ENCODE measurements around the gene CRYBG3.

CRYBG3 gene

GRCh38 chr3:97952280-97952679 lies 130.5 kb downstream of the CRYBG3 start:
- peak; percentile 33 for DNase-seq (ENCODE audit: low read depth)
- TF ChIP-seq CTCF (IDR thresholded peaks at IDR 0.05; ENCODE audit: control insufficient read depth, insufficient read depth, low read depth, low read length, missing control alignments), result no peak
- no peak overlapping the region for H3K4me3 ChIP-seq (ENCODE audit: control insufficient read depth, low read depth, low read length)

- no peak for TF ChIP-seq CTCF (IDR thresholded peaks at IDR 0.05; ENCODE audit: control insufficient read depth, insufficient read depth, low read depth, low read length, missing control alignments)
- no peak for DNase-seq (ENCODE audit: low read depth)
- no peak overlapping the region for H3K4me3 ChIP-seq (ENCODE audit: control insufficient read depth, low read depth, low read length)
These were observed 131.1 kb downstream of the CRYBG3 start for GRCh38 chr3:97952872-97953271.

- TF ChIP-seq CTCF (IDR thresholded peaks at IDR 0.05; ENCODE audit: control insufficient read depth, insufficient read depth, low read depth, low read length, missing control alignments), result no peak
- no peak for DNase-seq (ENCODE audit: low read depth)
- H3K4me3 ChIP-seq (ENCODE audit: control insufficient read depth, low read depth, low read length), result no peak overlapping the region
These were observed 132.5 kb downstream of the CRYBG3 start for GRCh38 chr3:97954228-97954827.

GRCh38 chr3:97956051-97956450 lies 134.2 kb downstream of the CRYBG3 start:
- no peak for DNase-seq (ENCODE audit: low read depth)
- no peak overlapping the region for H3K4me3 ChIP-seq (ENCODE audit: control insufficient read depth, low read depth, low read length)
- no peak for TF ChIP-seq CTCF (IDR thresholded peaks at IDR 0.05; ENCODE audit: control insufficient read depth, insufficient read depth, low read depth, low read length, missing control alignments)

- H3K4me3 ChIP-seq (ENCODE audit: control insufficient read depth, low read depth, low read length), result no peak overlapping the region
- no peak for DNase-seq (ENCODE audit: low read depth)
- no peak for TF ChIP-seq CTCF (IDR thresholded peaks at IDR 0.05; ENCODE audit: control insufficient read depth, insufficient read depth, low read depth, low read length, missing control alignments)
These were observed 136.0 kb downstream of the CRYBG3 start for GRCh38 chr3:97957617-97958311.

GRCh38 chr3:97958396-97958795 lies 136.6 kb downstream of the CRYBG3 start:
- no peak for TF ChIP-seq CTCF (IDR thresholded peaks at IDR 0.05; ENCODE audit: control insufficient read depth, insufficient read depth, low read depth, low read length, missing control alignments)
- DNase-seq (ENCODE audit: low read depth), result no peak

More at GRCh38 chr3:97958396-97958795, 136.6 kb downstream of the CRYBG3 start:
- no peak overlapping the region for H3K4me3 ChIP-seq (ENCODE audit: control insufficient read depth, low read depth, low read length)
